ENCODE results near the gene PIP5K1C. TPM values are rescaled to one million over a fixed set of nuclear protein-coding genes. Genes with fewer than 3 reads are reported as not detected.
"Not testable (repeated sequence)": the region's sequence is repeated elsewhere in the genome, so short reads cannot be mapped to it uniquely, and the experiment has no call there.

Gene PIP5K1C
- total RNA-seq, 1 experiment from 2014 or later: 13.7 TPM

DNA sequence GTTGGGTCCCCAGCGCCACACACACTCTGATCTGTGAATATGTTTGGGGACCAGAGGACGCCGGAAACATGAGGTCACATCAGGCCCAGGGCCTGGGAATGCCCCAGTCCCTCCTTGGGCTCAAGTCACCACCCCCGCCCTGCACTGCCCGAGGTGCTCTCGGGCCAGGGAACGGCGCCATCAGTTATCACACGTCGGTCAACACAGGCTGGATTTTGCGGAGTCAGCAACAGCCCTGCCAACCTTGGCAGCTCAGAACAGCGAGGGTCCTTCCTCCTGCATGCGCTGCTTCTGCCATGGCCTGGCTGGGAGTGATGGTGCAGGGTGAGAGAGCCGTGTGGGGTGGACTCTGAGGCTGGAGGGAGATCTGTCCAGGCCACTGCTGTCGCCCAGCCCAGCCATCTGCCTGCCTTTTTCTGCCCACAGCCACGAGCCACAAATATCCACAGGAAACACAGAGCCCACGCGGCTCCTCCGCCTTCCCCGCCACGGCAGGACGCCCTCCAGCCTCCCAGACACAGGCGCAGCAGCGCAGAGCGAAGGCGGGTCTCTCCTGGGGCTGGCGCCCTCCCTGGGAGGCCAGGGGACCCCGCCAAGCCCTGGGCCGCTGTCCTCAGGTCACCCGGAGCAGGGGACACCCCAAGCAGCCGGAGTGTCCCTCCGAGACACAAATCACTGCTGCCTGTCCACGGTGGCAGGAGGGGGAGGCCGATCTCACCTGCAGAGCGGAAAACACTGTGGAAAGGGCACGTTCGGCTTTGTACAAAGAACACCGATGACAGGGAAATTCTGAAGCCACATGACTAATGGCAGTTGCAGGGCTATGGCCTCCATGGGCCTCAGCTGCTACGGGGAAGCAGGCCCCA is 42.0 kb downstream of the PIP5K1C start:
- Histone ChIP-seq H3K36me3 (replicated peaks; ENCODE audit: control insufficient read depth, insufficient read depth, low read length) (peaks cover 8% of the 10 kb centered on the region), H3K4me3 (ENCODE audit: insufficient read depth, low read depth, low read length) (no peak overlapping the region), H3K27me3 (ENCODE audit: control insufficient read depth, insufficient read depth, low read length) (no peaks in the 10 kb centered on the region)
- DNase-seq: no peak

DNA sequence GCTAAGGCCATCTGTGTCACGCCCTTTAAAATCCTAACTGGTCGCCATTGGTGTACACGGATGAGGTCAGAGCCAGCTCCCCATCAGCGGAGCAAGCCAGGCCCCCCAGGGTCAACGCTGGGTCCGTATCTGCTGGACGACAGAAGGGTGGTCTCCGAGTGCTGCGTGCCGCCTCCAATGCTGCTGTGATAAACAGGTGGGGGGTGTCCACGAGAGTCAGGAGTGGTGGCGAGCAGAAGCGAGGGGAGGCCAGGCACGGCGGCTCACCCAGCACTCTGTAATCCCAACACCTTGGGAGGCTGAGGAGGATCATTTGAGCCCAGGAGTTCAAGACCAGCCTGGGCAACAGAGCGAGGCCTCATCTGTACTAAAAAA is 42.9 kb downstream of the PIP5K1C start:
- H3K4me3 ChIP-seq (ENCODE audit: insufficient read depth, low read depth, low read length): no peak overlapping the region
- DNase-seq: no peak

DNA sequence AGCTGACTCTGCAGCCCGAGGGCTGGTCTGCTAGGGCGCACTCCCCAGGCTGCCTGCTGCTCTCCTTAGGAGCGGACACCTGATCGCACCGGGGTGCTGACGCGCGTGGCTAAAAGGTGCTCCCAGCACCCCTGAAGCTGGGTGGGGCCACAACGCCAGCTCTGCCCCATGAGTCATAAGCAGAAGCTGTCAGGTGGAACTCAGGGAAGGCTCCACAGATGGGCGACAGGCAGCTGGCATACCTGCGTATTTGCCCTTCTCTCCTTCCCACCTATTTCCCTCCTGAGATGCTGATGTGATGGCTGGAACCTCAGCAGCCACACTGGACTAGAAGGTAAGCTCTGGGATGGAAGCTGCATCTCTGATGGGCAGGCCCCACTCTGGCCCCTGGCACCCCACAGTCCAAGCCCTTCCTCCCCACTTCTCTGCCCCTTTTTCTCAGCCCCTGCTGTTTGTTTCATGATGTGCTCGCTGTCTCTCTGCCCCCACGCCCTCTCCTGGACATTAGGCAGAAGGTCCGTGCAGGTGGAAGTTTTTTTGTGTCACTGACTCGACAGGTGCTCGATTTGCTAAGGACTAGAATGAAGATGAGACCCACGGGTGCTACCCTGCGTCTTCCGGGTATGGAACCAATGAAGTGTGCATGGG is 43.4 kb downstream of the PIP5K1C start:
- no peak overlapping the region for H3K4me3 ChIP-seq (ENCODE audit: insufficient read depth, low read depth, low read length)
- H3K36me3 ChIP-seq (replicated peaks; ENCODE audit: control insufficient read depth, insufficient read depth, low read length): peaks cover 7% of the 10 kb centered on the region
- peak; percentile 79 for DNase-seq
- H3K27me3 ChIP-seq (ENCODE audit: control insufficient read depth, insufficient read depth, low read length): no peaks in the 10 kb centered on the region

More for the DNA sequence above, 42.9 kb downstream of the PIP5K1C start:
- Histone ChIP-seq H3K36me3 (replicated peaks; ENCODE audit: control insufficient read depth, insufficient read depth, low read length) (peaks cover 8% of the 10 kb centered on the region), H3K27me3 (ENCODE audit: control insufficient read depth, insufficient read depth, low read length) (no peaks in the 10 kb centered on the region)

DNA sequence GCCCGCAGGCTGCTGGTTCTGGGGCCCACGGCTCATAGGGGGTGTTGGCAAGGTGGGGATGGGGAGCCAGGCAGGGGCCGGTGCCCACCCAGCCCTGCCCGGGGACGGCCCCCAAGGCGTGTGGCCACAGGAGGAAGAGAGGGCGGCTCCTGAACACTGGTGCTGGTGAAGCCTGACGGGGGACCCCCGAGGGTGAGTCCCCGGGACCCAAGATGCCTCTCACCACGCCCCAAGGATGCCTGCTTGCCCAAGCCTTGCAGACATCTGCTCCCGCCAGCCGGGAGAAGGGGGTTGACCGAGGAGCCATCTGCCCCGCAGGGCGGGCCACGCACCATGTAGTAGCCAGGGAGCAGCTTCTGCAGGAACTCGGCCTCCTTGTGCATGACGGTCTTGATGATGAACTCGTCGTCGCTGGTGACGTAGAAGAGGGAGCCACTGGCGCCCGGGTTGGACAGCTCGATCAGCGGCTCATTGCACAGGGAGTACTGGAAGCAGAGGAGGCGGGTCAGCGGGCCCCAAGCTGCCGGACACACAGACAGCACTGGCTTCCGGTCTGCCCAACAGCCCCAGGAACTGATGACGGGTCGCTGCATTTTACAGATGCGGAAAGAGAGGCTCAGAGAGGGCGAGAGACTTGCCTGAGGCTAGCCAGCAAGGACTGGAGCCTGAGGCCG is 44.1 kb downstream of the PIP5K1C start:
- no peak for DNase-seq
- H3K36me3 ChIP-seq (replicated peaks; ENCODE audit: control insufficient read depth, insufficient read depth, low read length): peaks cover 5% of the 10 kb centered on the region
- no peak overlapping the region for H3K4me3 ChIP-seq (ENCODE audit: insufficient read depth, low read depth, low read length)
- no peaks in the 10 kb centered on the region for H3K27me3 ChIP-seq (ENCODE audit: control insufficient read depth, insufficient read depth, low read length)

DNA sequence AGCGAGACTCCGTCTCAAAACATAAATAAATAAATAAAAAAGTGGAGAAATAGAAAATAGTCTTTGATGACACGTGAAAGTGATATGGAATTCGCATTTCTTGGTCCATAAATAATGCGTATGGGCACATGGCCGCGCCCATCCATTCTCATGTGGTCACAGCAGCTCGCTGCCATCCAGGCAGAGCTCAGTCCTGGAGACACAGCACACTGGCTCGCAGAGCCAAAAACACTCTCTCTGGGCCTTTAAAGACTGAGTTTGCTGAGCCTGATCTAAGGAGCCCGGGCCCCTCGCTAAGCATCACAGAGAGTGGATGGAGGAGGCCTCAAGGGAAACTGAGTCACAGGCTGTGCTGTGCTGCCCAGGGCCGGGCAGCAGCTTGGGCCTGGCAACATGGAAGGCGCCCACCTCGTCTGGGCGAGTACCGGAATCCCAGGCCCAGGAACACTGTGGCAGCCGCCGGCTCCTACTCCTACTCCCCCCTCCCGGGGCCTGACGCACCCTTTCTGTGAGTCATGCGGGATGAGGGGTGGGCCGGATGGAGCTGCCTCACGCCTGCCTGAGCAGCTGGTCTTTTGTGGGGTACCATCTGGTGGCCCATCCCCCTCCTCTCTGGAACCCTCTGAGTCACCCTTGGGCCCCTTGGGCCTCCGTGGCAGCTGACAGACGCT is 44.7 kb downstream of the PIP5K1C start:
- H3K36me3 ChIP-seq (replicated peaks; ENCODE audit: control insufficient read depth, insufficient read depth, low read length): peaks cover 5% of the 10 kb centered on the region
- H3K4me3 ChIP-seq (ENCODE audit: insufficient read depth, low read depth, low read length): no peak overlapping the region
- no peaks in the 10 kb centered on the region for H3K27me3 ChIP-seq (ENCODE audit: control insufficient read depth, insufficient read depth, low read length)
- DNase-seq: no peak

DNA sequence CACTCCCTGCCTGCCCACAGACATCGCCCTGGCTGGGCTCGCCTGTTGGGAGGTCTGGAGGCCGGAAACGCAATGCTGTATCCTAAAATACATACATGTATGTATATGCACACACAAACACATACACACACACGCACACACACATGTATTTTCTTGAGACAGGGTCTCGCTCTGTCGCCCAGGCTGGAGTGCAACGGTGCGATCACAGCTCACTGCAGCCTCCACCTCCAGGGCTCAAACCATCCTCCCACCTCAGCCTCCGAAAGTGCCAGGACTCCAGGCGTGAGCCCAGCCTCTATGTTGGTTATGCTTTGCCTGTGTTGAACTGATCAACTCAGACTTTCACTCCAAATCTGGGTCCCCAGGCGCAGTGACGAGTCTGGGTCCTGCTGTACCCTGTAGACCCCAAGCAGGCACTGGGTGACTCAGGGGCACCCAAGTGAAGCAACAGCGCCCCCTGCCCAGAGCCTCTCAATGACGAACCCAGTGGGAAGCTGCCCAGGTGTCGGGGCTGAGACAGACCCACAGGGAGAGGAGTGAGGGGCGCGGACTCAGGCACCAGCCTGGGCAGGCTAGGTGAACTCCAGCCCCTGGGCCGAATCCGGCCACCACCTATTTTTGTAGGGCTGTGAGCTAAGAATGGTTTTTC is 46.3 kb downstream of the PIP5K1C start:
- peaks cover 5% of the 10 kb centered on the region for H3K36me3 ChIP-seq (replicated peaks; ENCODE audit: control insufficient read depth, insufficient read depth, low read length)
- no peak overlapping the region for H3K4me3 ChIP-seq (ENCODE audit: insufficient read depth, low read depth, low read length)
- no peaks in the 10 kb centered on the region for H3K27me3 ChIP-seq (ENCODE audit: control insufficient read depth, insufficient read depth, low read length)
- DNase-seq: peak; percentile 83

DNA sequence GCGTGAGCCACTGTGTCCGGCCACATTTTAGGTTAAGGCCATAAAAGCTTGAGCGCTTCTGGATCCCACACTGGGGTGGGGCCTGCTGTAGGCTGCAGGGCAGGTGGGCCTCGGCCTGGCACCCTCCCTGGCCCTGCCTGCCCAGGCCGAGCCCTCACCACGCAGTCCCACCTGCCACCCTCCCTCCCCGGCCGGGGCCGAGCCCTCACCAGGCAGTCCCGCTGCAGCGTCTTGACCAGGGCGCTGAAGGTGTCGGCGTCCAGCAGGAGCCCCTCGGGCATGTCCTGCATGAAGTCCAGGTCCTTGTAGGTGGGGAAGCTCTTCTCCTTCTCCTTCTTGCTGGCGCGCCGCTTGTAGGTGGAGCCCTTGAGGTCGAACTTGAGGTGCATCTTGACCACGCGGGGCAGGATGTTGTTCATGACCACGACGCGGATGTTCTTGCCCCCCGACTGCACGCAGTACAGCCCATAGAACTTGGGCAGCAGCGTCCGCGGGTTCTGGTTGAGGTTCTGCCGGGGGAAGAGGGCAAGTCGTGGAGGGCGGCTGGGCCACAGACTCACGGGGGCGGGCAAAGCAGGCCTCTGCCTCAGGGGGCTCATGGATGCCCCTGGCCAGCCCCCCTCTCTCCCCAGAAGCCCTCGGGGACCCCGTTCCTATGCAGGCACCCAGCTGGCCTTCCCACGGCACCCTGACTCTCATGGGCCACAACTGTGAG is 47.0 kb downstream of the PIP5K1C start:
- Histone ChIP-seq H3K36me3 (replicated peaks; ENCODE audit: control insufficient read depth, insufficient read depth, low read length) (peaks cover 5% of the 10 kb centered on the region), H3K4me3 (ENCODE audit: insufficient read depth, low read depth, low read length) (no peak overlapping the region), H3K27me3 (ENCODE audit: control insufficient read depth, insufficient read depth, low read length) (no peaks in the 10 kb centered on the region)
- no peak for DNase-seq

DNA sequence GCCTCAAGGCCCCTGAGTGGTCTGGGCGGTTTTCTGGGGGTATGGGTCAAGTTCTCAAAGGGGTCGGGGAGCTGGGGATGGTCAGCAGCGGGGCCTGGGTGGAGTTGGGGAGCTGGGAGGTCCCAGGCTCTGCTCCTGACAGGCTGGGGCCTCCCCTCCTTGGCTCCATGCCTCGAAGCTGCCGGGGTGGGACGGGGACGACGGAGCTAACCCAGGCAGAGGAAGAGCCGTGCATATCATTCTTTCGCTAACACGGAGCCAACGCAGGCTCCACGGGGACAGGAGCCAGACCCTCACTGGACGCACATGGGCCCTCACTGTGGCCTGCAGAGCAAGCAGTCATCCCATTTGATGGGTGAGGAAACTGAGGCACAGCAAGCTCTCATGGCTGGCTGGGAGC is 47.8 kb downstream of the PIP5K1C start:
- Histone ChIP-seq H3K4me3 (ENCODE audit: insufficient read depth, low read depth, low read length) (no peak overlapping the region), H3K27me3 (ENCODE audit: control insufficient read depth, insufficient read depth, low read length) (no peaks in the 10 kb centered on the region), H3K36me3 (replicated peaks; ENCODE audit: control insufficient read depth, insufficient read depth, low read length) (peaks cover 3% of the 10 kb centered on the region)
- no peak for DNase-seq

DNA sequence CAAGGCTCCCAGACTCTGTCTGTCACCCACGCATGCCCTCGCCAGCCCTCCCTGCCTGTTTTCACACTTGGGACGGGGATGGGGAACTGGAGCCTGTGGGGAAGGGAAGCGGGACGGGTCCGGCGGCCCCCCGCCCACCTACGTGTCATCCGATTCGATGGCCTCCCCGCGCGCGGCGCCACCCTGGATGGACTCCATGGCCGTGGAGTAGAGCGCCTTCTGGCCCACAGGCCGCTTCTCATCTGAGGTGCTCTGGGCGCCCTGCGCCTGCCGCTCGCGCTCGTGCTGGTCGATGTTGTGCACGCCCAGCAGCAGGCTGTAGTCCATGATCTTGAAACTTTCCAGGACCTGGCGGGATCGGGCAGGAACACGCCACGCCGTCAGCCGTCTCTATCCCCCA is 48.6 kb downstream of the PIP5K1C start:
- no peak overlapping the region for H3K4me3 ChIP-seq (ENCODE audit: insufficient read depth, low read depth, low read length)
- H3K36me3 ChIP-seq (replicated peaks; ENCODE audit: control insufficient read depth, insufficient read depth, low read length): no peaks in the 10 kb centered on the region; the same call in 1 of the 2 replicates
- H3K27me3 ChIP-seq (ENCODE audit: control insufficient read depth, insufficient read depth, low read length): no peaks in the 10 kb centered on the region
- DNase-seq: no peak

DNA sequence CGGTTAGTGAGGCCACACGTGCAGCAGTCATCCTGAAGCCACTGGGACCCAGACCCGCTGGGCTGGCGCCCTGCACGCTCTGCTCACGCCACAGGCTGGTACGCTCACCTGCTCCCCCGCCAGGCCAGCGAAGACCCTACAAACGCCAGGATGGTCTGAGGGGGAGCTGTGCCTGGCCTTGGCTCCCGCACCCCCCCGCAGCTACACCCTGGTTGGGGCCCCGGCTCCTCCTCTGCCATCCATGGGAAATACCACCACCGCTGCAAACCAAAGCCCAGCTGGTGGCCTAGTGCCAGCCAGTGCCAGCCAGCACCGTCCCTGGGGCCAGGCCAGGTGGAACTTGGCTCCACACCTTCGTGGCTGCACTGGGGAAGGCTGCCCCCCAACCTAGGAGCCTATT is 50.4 kb downstream of the PIP5K1C start:
- peak; percentile 82 for DNase-seq
- Histone ChIP-seq H3K27me3 (ENCODE audit: control insufficient read depth, insufficient read depth, low read length) (no peaks in the 10 kb centered on the region), H3K36me3 (replicated peaks; ENCODE audit: control insufficient read depth, insufficient read depth, low read length) (no peaks in the 10 kb centered on the region; the same call in 1 of the 2 replicates), H3K4me3 (ENCODE audit: insufficient read depth, low read depth, low read length) (no peak overlapping the region)

DNA sequence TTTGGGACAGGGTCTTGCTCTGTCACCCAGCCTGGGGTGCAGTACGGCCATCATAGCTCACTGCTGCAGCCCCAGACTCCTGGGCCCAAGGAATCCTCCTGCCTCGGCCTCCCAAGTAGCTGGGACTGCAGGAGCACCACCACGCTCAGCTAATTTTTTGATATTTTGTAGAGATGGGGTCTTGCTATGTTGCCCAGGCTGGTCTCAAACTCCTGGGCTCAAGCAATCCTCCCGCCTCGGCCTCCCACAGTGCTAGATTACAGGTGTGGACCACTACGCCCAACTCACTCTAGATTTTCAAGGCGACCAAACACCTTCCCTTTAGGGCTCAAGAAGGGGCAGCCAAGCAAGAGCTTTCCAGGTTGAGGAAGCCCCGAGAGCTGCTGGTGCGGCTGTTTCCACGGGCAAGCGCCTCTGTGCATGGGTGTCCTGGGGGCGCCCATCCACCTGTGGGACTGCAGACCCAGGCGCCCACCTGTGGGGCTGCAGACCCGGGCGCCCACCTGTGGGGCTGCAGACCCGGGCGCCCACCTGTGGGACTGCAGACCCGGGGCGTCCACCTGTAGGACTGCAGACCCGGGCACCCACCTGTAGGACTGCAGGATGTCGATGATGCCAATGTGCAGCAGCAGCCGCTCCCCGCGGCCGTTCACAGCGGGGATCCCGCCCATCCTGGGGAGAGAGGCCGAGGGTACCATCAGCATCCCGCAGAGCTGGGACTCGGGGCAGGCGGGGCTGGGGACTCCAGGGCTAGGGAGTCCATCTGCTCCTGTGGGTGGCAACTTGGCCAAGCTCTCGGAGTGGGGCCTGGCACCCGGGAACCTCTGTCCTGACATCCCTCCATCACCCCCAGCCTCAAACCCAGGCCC is 52.0 kb downstream of the PIP5K1C start:
- Histone ChIP-seq H3K27me3 (ENCODE audit: control insufficient read depth, insufficient read depth, low read length) (no peaks in the 10 kb centered on the region), H3K36me3 (replicated peaks; ENCODE audit: control insufficient read depth, insufficient read depth, low read length) (no peaks in the 10 kb centered on the region; the same call in 1 of the 2 replicates), H3K4me3 (ENCODE audit: insufficient read depth, low read depth, low read length) (no peak overlapping the region)
- DNase-seq: no peak

DNA sequence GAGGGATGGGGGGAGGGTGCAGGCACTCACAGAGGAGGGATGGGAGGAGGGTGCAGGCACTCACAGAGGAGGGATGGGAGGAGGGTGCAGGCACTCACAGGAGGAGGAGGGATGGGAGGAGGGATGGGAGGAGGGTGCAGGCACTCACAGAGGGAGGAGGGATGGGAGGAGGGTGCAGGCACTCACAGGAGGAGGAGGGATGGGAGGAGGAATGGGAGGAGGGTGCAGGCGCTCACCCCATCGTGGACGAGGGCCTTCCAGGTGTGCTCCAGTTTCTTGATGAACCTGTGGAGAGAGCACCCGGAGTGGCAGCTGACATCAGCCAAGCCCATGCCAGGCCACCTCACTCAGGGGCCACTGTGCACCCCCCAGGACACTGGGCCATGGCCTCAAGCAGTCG is 53.2 kb downstream of the PIP5K1C start:
- DNase-seq; H3K36me3 ChIP-seq (replicated peaks; ENCODE audit: control insufficient read depth, insufficient read depth, low read length); H3K27me3 ChIP-seq (ENCODE audit: control insufficient read depth, insufficient read depth, low read length): not testable (repeated sequence)

More for the DNA sequence above, 53.2 kb downstream of the PIP5K1C start:
- not testable (repeated sequence) for H3K4me3 ChIP-seq (ENCODE audit: insufficient read depth, low read depth, low read length)

Measured in H7 (cell line).